HS-27A (cell line): ENCODE results near the gene DGKI.

Experiments
- DNase-seq: peaks from one replicate; pipeline ENCODE4 v3.0.0-alpha.2; 2012; ENCODE audit warnings: low read depth, missing footprints

Gene DGKI

DNA sequence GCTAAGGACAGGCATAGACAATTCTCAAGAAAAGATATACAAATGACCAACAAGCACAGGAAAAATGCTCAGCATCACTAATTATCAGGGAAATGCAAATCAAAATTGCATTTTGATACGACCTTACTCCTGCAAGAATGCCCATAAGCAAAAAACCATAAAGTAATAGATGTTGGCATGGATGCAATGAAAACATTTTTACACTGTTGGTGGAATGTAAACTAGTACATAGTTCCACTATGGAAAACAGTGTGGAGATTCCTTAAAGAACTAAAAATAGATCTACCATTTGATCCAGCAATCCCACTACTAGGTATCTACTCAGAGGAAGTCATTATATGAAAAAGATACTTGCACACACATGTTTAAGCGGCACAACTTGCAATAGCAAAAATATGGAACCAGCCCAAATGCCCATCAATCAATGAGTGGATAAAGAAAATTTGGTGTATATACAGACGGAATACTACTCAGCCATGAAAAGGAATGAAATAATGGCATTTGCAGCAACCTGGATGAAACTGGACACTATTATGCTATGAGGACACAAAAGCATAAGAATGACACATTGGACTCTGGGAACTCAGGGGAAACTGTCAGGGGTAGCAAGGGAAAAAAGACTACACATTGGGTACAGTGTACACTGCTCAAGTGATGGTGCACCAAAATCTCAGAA, 59.3 kb downstream of the DGKI start:
- DNase-seq: no peak

DNA sequence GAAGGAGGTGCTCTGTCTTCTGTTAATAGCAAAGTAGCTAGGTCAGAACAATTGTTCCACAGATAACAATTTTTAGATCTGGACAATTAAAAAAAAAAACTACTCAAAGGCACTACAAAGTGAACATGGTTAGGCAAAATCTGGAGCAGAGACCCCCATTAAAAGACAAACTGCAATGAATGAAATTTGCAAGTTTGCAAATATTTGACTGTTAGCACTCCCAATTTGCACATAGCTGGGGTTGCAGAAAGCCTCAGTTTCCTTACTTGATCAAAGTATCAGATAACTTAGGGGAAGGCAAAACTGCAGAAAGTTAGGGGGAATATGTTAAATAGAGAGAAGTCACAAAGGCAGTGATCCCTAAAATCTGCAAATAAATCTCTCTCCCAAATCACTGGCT, 68.3 kb downstream of the DGKI start:
- no peak for DNase-seq

GRCh38 chr7:137774793-137775201, 72.0 kb downstream of the DGKI start:
- no peak for DNase-seq

DNA sequence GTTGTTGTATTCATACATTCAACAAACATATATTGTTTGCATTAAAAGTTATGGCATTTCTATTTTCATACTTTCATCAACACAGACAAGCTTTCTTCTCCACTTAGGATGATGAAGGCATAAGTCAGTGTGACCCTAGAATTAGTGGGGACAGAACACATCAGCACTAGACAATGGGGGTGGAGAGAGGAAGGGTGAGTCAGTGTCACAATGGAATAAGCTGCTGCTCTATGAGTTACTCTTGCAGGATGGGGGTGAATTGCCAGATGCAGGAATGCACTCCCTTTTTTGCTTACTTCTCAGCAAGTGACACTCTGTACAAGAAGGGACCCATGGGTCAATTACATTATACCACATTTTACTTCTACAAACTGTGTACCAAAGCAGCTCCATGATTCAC, 74.0 kb downstream of the DGKI start:
- DNase-seq: peak; percentile 42

DNA sequence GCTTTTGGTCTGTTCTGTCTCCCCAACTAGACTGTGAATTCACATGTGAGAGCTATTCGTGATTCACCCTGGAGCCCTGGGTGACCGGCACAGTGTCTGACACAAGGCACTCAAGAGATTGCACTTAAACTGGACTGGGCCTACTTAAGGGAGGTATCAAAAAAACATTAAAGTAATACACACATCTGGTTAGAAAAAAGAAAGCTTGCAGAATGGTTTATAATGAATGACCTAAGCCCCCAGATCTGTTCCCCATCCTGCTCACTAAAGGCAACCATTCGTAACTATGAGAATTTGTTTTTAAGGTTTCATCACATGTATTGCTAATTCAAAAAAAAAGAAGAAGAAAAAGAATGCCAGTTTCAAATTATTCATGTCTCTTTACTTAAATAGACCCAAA, 74.5 kb downstream of the DGKI start:
- no peak for DNase-seq

GRCh38 chr7:137771679-137772078, 75.1 kb downstream of the DGKI start:
- DNase-seq: no peak

- DNase-seq: no peak
Observed at GRCh38 chr7:137771273-137771672, 75.5 kb downstream of the DGKI start.

GRCh38 chr7:137768366-137768765, 78.4 kb downstream of the DGKI start:
- no peak for DNase-seq

GRCh38 chr7:137762334-137762733, 84.4 kb downstream of the DGKI start:
- no peak for DNase-seq

DNA sequence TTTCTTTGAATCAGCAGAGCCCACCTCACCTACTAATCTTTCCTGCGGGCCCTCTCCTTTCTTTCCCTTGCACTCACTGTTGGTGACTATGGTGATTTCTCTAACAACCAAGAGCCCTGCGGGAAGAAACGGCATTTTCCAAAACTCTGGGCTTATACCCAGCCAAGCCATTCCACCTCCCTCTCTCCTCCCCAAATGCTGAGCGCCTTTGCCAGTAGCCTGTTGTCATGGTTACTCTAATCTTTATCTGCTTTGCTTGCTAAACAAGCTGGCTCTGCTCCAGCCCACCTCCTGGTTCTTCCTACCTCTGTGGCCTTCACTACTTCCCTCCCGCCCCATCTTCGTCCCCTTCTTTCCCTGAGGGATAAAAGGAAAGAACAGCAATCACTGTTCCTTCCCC, 86.7 kb downstream of the DGKI start:
- DNase-seq: no peak

- no peak for DNase-seq
Observed at GRCh38 chr7:137757146-137757925, 89.4 kb downstream of the DGKI start.

DNA sequence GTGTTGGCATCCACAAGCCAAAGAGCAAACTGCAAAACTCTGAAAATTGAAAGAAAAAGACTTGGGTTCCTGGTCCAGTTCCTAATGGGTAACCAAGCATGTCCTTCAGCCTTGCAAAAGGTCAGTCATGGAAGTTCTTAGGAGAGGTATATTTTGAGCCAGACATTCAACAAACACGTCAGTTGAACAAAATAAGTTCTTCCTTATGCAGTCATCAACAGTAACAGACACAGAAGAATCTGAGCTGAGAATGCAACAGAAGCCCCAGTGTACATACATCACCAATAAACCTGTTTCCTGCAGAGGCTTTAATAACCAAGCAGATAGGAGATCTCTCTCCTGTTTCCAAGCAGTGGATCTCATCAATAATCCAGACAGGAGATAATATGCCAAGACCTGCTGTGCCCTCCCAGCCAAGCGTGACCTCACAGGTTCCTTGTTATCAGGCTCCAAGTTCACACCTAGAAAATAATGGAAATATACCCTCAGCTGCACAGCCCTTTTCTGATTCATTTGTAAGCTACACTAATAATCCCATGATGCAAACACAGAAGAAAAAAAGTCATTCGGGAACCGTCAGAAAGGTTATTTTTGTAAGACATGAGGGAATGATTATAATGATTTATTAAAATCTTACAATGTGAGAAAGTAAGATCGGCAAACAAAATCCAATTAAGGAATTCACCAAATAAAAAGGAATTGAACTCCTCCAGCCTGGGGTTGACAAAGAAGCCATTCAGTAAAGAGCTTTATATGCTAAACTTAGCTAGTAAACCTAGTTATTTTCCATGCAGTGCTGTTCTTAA, 90.7 kb downstream of the DGKI start:
- no peak for DNase-seq

DNA sequence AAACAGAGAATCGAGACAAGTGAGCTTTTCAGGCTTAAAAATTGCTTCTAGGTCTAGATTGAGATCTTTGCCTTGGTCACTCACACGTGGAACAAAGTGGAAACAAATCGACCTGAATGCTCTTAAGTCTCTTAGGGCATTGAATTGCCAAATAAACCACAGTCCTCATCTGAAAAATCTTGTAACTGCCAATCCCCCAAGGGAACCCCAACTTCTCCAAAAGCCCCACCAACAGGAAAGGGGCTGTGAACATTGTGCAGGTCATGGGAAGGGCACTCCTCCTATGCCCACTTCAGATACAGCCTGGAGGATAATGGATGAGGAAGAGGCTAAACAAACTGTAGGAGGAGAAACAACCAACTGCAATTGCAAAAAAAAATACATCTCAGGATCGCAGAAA, 91.3 kb downstream of the DGKI start:
- no peak for DNase-seq

- no peak for DNase-seq
Observed at GRCh38 chr7:137753948-137754851, 92.6 kb downstream of the DGKI start.

DNA sequence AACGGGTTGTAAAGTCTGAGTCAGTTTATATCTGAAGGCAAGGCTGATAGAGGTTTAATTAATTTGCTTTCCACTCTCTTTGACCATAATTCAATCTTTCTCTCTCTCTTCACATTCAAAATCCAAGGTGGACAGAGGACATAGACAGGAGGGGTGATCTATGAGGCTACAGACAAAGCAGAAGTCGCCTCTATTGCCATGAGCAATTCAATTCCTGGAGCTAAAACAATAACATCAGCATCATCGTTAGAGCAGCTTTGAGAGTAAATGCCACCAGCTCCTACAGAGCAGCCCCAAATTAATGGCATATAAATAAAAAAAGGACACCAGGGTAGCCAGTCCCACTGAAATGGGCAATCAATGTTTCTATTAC, 93.2 kb downstream of the DGKI start:
- no peak for DNase-seq

DNA sequence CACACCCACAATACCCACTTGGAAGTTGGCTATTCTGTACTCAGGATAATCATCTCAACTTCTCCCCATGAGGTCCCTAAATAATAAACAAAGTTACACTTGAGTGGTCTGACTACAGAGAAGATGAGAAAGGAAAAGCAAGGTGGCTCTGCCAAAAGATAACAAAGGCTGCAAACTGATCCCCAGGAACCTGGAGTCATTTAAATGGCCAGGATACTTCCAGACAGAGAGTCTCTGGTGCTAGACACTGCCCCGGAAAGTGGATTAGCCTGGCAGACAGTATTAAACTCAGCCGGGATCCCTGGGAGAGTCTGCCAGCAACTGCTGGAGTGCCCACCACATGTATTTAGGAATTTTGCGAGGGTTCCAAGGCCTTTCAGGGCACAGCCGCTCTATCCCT, 93.7 kb downstream of the DGKI start:
- no peak for DNase-seq

DNA sequence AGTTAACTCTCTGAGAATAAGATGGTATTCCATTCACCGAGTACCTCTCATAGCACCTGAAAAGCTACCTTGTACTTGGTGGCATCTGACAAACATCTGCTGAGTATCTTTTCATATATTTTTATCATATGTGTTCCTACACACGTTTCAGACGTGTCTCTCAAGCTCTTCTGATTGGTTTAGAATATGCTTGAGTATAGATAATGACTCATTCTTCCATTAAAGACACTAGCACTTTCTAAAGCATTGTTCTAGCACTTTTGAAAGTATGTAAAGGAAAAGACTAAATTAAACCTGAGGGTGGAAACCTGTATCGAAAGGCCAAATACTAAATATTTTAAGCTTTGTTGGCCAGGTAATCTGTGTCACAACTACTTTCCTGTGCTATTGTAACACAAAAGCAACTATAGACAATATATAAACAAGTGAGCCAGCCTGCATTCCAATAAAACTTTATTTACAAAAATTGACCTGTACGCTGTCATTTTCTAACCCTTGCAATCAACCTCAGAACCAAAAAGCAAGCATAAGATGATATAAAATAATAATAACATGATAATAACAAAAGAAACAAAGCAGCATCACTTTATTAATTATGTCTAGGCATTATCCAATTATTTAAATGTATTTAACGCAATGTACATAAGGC, 95.3 kb downstream of the DGKI start:
- DNase-seq: no peak

- no peak for DNase-seq
Observed at GRCh38 chr7:137747359-137748031, 99.3 kb downstream of the DGKI start.

- DNase-seq: no peak
Observed at GRCh38 chr7:137743021-137743420, 103.8 kb downstream of the DGKI start.

GRCh38 chr7:137742051-137742450, 104.7 kb downstream of the DGKI start:
- DNase-seq: no peak

DNA sequence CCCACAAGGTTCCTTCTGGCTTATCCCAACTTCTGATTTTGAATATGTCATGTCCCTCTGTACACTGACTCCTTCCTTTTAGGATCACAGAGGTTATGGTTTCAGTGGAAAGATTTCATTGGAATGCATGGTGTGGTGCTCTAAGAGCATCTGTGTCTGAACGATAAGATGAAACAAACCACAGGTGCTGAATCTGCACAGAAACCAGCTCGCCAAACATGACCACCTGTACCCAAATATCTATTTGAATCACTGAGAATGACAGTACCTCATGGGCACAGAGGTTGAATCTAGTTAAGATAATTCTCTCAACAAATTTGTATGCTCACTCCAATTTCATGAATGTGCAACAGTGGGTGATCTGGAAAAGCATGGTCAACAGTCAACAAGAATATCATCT, 105.3 kb downstream of the DGKI start:
- no peak for DNase-seq
